Liver (tissue), 3 donors: ENCODE results near the gene AFMID.

Experiments
- CTCF ChIP-seq: fragments of 150-350 bp; IDR thresholded peaks from 2 replicates; pipeline ENCODE4 v1.5.1; 2017; ENCODE audit warnings: improper control_type of control experiment, low read depth, low read length; ENCODE audit not compliant: missing input control
- EGR1 ChIP-seq, 2 donors: IDR thresholded peaks; 2 replicates each; pipeline ENCODE4 v1.6.1; 2016 to 2018; ENCODE audit warnings: antibody characterized with exemption in 2 of 2, low read depth in 2 of 2
- FOXA2 ChIP-seq: IDR thresholded peaks from 2 replicates; pipeline ENCODE4 v1.6.1; 2016; ENCODE audit warnings: antibody characterized with exemption
- GABPA ChIP-seq, 2 donors: IDR thresholded peaks in 1 of 2; conservative IDR thresholded peaks in 1 of 2; 2 replicates each; pipeline ENCODE4 v1.6.1; 2016; ENCODE audit warnings: antibody characterized with exemption in 2 of 2, mild to moderate bottlenecking in 1 of 2, moderate library complexity in 1 of 2
- HNF4A ChIP-seq, 2 donors: conservative IDR thresholded peaks; 2 replicates each; pipeline ENCODE4 v1.6.1; 2016; ENCODE audit warnings: antibody characterized with exemption in 2 of 2, mild to moderate bottlenecking in 2 of 2
- HNF4G ChIP-seq: IDR thresholded peaks from 2 replicates; pipeline ENCODE4 v1.6.1; 2016; ENCODE audit warnings: antibody characterized with exemption
- JUND ChIP-seq, 2 donors: IDR thresholded peaks; 2 replicates each; pipeline ENCODE4 v1.6.1; 2016; ENCODE audit warnings: antibody characterized with exemption in 2 of 2
- MAX ChIP-seq: IDR thresholded peaks from 2 replicates; pipeline ENCODE4 v1.6.1; 2016; ENCODE audit warnings: antibody characterized with exemption
- RAD21 ChIP-seq, 2 donors: IDR thresholded peaks; 2 replicates each; pipeline ENCODE4 v1.6.1; 2016; ENCODE audit warnings: antibody characterized with exemption in 2 of 2, mild to moderate bottlenecking in 2 of 2
- REST ChIP-seq: IDR thresholded peaks from 2 replicates; pipeline ENCODE4 v1.6.1; 2016; ENCODE audit warnings: antibody characterized with exemption, mild to moderate bottlenecking
- SP1 ChIP-seq: IDR thresholded peaks from 2 replicates; pipeline ENCODE4 v1.6.1; 2018; ENCODE audit warnings: antibody characterized with exemption, mild to moderate bottlenecking
- TAF1 ChIP-seq: conservative IDR thresholded peaks from 2 replicates; pipeline ENCODE4 v1.6.1; 2016; ENCODE audit warnings: antibody characterized with exemption, mild to moderate bottlenecking
- YY1 ChIP-seq: IDR thresholded peaks from 2 replicates; pipeline ENCODE4 v1.6.1; 2016; ENCODE audit warnings: antibody characterized with exemption, mild to moderate bottlenecking
- ZBTB33 ChIP-seq: IDR thresholded peaks from 2 replicates; pipeline ENCODE4 v1.6.1; 2016; ENCODE audit warnings: antibody characterized with exemption
- donor health status: healthy.
- donor health status: healthy.

- TF ChIP-seq CTCF (no peak), ZBTB33 (no peak), MAX (no peak), GABPA (IDR thresholded peaks at IDR 0.05 in 1 of 2, conservative IDR thresholded peaks at IDR 0.05 in 1 of 2) (no peak), HNF4G (no peak), YY1 (no peak), TAF1 (no peak), SP1 (no peak), REST (no peak), JUND (IDR thresholded peaks at IDR 0.05) (no peak), EGR1 (IDR thresholded peaks at IDR 0.05; ENCODE audit: low read depth in 2 of 2) (no peak), HNF4A (conservative IDR thresholded peaks at IDR 0.05) (no peak), RAD21 (IDR thresholded peaks at IDR 0.05) (no peak), FOXA2 (no peak)
Observed at GRCh38 chr17:78214706-78215061, 27.5 kb downstream of the AFMID start.
